ENCODE results near the gene SPTAN1.
"Not testable (repeated sequence)": the region's sequence is repeated elsewhere in the genome, so short reads cannot be mapped to it uniquely, and the experiment has no call there.

The SPTAN1 gene

DNA sequence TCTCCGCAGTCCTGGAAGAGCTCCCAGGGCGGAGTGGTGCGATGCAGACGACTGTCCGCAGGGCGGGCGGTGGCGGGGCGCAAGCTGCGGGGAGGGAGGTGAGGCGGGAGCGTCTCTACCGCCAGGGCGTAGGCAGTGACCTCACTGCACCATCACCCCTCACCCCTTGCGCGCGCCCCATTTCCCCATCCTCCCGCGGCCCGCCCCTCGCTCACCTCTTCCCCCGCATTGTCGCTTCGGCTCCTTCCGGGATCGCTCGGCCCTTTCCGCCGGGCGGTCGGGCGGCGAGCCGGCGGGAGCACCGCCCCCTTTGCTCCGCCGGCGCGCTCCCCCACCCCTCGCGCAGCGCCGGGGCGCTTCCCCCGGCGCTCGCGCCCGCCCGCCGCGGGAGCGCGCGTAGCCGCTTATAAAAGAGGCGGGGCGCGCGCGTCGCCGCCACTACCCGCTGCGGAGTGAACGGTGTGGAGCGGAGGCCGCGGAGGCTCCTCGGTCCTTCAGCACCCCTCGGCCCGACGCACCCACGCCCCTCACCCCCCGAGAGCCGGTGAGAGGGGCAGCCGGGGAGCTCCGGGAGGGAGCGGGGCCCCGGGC is at the start of gene SPTAN1:
TSS of gene SPTAN1 (plus strand) at position 435 of the 591 bp plus-strand sequence. CDS start 14,154 bp downstream, outside the sequence.
- DNase-seq (ENCODE audit: low read depth), result peak; percentile 87

DNA sequence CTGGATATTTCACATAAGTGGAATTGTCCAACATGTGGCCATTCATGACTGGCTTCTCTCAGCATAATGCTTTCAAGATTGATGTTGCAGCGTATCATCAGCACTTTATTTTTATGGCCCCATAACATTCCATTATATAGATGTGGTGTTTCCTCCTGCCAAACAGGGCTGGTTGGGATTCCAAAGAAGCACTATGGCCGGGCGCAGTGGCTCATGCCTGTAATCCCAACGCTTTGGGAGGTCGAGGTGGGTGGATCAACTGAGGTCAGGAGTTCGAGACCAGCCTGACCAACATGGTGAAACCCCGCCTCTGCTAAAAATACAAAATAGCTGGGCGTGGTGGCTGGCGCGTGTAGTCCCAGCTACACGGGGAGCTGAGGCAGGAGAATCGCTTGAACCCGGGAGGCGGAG is 49.0 kb upstream of the SPTAN1 start:
- DNase-seq (ENCODE audit: low read depth), result not testable (repeated sequence)

DNA sequence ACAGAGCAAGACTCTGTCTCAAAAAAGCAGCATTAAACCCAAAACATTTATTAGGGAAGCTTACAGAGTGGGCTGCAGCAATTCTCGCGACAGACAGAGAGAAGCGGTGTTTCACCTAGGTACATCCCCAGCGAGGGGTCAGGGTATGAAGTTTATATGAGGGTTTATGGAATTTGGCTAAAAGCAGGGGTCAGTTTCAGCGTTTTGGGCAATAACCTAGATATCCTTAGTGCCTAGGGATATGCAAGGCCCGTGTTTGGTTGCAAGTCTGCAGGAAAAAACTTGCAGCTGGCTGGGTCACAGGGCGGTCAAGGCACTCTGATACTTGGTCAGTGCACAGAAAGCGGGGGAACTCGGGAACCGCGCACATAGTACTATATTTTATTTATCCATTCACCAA is 48.5 kb upstream of the SPTAN1 start:
- no peak for DNase-seq (ENCODE audit: low read depth)

DNA sequence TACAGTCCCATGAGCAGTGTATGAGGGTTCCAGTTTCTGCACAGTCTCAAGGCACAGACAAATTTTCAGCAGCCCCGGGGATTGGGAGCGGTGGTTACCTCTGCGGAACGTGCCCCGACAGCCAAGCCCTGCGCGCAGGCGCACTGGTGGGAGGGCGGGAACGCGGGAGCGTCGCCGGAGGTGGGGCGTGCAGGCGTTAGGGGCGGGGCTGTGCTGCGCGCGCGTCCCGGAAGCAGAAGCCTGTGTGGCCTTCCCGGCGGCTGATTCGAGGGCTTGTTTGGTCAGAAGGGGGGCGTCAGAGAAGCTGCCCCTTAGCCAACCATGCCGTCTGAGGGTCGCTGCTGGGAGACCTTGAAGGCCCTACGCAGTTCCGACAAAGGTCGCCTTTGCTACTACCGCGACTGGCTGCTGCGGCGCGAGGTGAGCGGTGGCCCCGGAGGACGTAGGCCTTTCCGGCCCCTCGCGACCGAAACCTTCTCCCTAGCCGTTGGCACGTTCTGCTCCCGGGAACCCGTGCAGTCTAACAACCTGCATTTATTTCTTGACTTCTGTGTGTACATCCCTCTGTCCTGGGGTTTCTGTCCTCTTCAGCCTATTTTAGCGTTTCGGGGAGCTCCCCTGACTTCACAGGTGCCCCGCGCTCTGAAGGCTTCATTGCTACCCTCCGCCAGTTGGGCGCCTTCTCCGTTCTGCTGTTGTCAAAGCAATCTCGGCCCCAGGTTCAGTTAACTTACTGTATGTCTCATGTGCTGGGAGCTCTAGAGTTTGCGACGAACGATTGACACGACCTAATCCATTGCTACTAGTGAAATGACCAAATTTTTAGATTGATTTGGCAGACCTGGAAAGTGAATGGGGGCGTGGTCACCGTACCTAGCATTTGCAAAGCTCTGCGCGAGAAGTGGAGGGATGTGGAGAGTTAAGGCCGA is 47.6 kb upstream of the SPTAN1 start, which contains the start of gene GLE1:
TSS of gene GLE1 (plus strand) at position 235 of the 929 bp plus-strand sequence. CDS start at position 322, 87 bp downstream.
- peak; percentile 98 for DNase-seq (ENCODE audit: low read depth)

DNA sequence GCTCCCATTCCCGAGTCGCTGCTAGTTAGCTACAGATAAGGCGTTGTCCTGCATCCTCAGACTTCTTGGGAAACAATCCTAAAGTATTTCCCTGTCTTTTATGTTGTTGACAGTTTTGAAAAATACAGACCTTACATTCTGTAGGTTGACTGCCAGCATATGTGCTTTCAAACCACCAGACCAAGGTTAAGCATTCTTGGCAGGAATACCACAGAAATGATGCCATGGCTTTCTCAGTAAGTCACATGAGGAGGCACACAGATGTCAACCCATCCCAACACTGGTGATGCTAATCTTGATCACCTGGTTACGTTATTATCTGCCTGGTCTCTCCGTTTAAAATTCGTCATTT is 47.0 kb upstream of the SPTAN1 start:
- no peak for DNase-seq (ENCODE audit: low read depth)

DNA sequence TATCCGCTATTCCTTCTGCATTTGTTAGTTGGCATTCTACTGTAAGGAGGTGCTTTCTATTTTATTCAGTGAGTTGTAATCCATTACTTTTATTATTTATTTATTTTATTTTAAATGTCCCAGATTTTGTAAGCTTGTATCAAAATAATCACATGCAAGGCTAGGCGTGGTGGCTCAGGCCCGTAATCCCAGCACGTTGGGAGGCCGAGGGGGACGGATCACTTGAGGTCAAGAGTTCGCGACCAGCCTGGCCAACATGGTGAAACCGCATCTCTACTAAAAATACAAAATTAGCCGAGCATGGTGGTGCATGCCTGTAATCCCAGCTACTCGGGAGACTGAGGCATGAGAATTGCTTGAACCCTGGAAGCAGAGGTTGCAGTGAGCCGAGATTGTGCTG is 46.5 kb upstream of the SPTAN1 start:
- not testable (repeated sequence) for DNase-seq (ENCODE audit: low read depth)

DNA sequence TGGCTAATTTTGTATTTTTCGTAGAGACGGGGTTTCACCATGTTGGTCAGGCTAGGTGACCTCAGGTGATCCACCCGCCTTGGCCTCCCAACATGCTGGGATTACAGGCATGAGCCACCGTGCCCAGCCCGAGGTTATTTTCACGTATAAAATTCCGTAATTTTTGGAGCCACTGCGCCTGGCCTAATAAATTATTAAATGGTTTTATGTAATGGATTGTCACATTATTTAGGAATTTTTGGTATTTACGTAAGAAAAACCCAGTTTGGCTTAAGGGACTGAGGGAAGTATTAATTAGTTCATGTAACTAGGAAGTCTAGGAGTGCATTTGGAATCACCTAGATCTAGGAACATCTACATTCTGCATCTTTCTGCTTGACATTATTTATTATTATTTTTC is 39.6 kb upstream of the SPTAN1 start:
- no peak for DNase-seq (ENCODE audit: low read depth)

DNA sequence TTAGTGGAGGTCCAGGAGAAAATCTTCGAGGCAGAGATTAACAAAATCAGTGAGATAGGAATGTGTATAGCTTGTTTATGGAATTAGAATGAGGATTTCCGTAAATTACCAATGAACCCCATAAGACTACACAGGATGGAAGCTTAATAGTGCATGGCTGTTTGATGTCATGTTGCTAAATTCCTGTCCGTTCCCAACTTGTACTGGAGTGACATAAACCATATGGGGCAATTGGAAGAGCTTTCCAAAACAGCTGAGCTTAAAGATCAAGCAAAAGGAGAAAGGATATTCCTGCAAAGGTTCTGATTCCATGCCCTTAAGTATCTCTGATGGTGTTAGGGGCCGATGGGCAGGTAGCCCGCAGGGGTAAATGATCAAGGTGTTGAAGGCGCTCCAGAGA is 30.4 kb upstream of the SPTAN1 start:
- DNase-seq (ENCODE audit: low read depth), result no peak

DNA sequence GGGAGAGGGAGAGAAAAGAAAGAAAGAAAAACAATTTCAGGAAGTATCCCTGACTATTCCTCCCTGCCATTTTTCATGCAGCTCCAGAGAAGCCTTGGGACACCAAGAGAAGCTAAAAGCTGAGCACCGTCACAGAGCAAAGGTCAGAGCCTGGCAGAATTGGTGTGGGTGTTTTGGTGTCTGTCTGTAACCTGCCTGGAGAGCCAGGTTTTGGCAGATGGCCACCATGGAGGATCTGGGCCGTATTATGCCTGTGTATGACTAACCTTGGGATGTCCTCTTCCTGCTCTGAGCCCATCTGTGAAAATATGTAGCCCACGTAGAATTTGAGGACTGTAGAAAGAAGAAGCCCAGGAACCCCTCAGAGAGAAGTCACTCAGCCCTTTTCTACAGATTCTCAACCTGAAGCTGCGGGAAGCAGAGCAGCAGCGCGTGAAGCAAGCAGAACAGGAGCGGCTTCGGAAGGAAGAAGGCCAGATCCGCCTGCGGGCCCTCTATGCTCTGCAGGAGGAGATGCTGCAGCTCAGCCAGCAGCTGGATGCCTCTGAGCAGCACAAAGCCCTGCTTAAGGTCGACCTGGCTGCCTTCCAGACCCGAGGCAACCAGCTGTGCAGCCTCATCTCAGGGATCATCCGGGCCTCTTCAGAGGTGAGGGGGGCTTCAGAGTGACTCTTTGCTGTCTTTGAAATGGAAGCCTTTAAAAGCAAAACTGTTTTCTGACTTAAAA is 29.0 kb upstream of the SPTAN1 start:
- no peak for DNase-seq (ENCODE audit: low read depth)

DNA sequence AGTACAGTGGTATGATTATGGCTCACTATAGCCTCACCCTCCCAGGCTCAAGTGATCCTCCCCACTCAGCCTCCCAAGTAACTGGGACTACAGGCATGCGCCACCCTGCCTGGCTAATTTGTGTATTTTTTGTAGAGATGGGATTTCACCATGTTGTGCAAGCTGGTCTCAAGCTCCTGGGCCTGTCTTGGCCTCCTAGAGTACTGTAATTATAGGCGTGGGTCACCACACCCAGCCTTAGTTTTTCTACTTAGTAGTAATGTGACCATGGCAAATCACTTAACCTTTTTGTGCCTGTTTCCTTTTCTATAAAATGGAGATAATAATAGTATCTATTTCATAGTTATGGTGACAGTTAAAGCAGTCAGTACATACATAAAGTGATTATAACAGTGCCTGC is 25.7 kb upstream of the SPTAN1 start:
- DNase-seq (ENCODE audit: low read depth), result no peak

DNA sequence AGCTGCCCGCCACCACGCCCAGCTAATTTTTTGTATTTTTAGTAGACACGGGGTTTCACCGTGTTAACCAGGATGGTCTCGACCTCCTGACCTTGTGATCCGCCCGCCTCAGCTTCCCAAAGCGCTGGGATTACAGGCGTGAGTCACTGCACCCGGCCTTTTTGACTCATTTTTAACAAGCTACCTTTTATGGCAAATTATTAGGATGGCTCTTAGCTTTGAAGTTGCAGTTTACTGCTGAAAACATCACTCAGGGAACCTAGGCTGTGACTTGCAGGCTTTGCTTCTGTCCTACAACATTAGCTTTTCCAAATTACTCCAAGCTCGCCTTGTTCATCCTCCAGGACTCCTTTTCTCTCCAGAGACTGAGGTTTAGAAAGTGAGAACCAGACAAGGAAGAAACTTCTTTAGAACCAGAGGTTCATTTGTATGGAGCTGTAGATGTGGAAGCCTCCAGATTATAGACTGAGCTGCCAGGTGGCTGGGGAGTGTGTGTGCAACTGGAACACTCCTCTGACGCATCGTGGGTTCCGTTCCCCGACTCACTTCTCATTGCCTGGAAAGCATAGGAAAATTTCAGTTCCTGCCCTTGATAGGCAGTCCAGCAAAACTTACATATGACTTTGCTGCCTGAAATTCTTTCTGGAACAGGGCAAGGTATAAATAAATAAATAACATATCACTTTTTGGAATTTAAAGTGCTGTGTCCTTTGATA is 23.8 kb upstream of the SPTAN1 start:
- DNase-seq (ENCODE audit: low read depth), result no peak

DNA sequence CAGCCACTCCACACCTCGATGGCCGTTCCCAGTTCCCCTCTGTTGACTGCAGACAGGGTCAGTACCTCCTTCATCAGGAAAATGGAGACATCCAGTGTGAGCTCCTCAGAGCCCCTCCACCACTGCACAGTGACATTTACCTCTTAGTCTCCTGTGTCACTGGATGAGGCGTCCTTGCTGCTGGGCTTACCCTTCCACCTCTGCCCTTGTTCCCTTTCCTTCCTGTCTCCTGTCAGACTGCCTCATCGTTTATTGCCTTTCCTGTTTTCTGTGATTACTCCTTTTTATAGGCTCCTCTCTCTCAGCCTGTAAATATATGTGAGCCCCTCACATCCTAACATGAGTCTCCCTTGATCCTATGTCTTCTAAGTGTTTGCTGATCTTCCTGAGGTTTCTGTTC is 23.2 kb upstream of the SPTAN1 start:
- no peak for DNase-seq (ENCODE audit: low read depth)

DNA sequence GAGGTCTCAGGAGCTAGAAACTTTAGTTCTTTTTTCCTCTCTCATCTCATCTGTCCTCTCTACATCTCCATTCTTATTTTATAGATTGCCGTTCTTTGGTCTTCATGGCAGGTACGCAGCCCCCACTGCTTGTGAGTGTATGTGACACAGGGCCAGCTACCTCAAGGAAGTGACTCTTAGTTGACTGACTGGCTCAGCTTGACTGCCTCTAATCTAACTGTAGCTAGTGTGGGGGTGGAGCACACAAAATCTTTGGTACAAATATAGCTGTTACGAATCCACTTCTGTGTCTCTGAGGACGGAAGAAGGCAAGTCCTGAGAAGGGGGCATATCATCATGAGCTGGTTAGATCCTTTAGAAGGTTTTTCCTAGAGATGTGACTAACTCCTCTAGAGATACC is 19.8 kb upstream of the SPTAN1 start:
- no peak for DNase-seq (ENCODE audit: low read depth)

DNA sequence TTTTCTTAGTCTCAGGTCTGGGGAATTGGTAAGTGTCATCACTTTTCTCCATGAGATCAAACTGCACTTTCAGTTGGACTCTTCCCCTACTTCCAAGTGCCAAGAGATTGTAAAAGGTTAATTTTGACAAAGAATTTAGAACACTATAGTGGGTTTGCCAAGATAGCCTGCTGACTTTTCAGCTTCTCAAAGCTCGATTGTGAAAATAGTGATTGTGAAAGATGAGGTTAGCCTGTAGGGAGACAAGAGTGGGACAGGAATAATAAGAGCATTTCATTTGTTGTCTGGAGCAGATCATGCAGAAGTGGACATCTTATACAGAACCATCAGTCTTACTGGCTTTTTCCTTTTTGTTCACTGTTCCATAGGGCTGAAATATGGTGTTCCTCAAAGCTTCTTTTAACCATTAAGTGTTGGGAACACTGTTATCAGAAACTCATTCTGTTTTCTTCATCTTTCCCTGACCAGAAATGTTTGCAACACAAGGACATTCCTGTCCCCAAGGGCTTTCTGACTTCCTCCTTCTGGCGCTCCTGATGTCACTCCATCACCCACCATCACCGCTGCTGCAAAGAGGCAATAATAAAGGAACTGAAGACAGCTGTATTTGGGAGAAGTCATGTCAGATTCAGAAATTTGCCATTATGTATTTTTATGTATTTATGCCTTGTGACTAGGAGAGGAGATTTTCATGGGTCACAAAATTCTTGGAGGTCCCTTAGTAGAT is 11.6 kb upstream of the SPTAN1 start:
- DNase-seq (ENCODE audit: low read depth), result no peak

DNA sequence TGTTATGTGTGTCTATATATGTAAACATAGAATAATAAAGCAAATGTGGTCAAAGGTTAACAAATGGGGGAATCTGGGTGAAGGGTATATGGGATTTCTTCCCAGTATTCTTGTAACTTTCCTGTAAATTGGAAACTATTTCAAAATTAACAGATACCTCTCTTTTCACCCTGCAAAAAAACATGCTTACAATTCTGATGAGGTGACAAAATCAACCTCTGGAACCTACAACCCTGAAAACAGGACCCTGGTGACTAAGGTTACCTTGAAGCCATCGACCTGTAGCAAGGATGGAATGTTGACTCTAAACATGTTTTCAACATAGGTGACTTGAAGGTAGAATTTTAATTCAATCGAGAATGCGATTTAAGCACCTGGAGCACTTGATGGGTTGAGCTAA is 5.9 kb upstream of the SPTAN1 start:
- DNase-seq (ENCODE audit: low read depth), result no peak

DNA sequence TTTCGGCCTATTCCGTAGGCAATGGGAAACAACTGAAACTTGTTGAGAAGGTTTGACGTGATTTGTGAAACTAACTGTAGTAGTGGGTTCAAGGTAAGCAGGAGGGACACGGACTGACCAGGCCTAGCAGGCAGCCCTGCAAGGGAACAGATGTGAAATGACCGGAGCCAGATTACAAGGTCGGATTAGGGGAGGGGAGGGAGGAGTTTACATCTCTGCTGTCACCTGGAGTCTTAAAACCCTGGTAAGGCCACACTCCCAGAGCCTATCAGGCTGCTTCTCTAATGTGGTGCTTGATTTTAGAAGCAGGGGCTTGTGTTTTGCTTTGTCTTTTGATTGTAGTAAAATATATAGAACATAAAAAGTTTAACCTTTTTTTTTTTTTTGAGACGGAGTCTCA is 3.5 kb upstream of the SPTAN1 start:
- no peak for DNase-seq (ENCODE audit: low read depth)

DNA sequence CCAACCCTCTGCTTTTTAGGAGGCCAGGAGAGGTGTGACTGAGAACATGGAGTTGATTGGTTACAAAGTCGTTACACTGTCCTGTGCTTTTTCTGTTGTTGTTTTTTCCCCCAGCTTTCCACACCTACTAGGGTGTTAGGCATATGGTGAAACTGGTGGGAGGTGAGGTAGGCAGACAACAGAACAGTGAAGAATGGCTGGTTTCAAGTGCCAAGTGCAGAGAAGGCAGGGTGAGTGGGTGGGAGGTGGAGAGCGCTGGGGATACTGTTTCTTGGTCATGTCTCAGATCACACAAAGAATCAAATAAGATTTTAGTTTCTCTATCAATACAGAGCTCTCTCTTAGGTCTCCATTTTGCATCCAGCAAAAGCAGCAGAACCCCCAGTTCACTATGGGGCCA is 2.2 kb upstream of the SPTAN1 start:
- no peak for DNase-seq (ENCODE audit: low read depth)

DNA sequence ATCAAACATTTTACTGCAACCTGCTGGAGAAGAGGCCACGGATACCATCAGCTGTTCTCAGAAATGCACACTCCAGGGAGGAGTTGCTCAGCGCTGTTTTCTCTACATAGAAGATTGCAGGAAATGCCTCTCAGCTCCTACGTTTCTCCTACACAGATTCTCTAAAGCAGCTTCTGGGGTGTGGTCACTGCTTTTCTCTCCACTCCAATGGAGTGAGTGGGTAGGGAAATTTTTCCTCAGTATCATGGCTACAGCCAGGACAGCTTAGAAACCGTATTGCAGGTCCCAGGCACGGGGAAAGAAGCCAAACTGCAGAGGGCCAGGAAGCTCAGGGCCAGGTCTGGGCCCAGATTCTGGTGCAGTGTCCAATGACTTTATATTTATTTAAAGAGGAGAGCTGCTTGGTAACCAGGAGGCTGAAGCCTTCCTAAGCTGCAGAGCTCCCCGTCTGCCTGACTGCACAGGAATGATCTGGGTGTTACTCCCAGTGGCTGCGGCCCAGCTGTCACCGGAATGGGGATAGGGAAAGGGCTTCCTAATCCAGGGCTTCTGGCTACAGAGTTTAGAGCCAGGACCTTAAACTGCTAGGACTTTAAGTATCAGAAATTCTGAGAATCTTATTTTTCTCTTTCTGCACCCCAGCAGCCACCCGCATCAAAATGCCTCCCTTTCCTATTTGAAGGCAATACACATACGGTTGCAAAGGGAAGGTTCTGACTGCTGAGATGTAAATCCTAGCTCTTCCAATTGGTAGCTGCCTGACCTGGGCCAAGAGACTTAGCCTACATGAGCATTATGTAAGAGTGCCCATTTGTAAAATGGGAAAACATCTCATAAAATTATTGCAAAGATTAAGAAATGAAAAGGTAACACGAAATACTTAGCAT is 1.4 kb upstream of the SPTAN1 start:
- DNase-seq (ENCODE audit: low read depth), result no peak

DNA sequence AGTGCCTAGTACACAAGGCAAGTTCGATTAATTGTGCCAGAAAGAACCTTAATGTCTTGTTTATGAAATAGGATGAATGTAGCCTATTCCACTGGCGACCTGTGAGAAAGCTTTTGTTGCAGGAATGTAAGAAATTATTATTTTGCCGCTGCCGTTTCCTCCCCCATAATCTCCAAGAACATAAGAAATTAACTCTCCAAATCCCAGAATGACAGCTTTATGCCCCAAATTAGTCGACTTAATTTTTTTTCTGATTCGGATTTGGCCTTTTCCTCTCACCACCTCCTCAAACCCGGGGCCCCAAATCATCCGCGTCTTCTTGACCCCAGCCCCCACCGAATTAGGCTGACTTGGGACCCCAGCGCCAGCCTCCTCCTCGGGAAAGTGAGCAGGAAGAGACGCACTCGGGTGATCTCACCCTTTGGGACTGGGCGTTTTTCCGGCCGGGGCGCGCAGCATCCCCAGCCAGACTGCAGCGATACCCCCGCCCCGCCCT is 682 bp upstream of the SPTAN1 start:
- no peak for DNase-seq (ENCODE audit: low read depth)

DNA sequence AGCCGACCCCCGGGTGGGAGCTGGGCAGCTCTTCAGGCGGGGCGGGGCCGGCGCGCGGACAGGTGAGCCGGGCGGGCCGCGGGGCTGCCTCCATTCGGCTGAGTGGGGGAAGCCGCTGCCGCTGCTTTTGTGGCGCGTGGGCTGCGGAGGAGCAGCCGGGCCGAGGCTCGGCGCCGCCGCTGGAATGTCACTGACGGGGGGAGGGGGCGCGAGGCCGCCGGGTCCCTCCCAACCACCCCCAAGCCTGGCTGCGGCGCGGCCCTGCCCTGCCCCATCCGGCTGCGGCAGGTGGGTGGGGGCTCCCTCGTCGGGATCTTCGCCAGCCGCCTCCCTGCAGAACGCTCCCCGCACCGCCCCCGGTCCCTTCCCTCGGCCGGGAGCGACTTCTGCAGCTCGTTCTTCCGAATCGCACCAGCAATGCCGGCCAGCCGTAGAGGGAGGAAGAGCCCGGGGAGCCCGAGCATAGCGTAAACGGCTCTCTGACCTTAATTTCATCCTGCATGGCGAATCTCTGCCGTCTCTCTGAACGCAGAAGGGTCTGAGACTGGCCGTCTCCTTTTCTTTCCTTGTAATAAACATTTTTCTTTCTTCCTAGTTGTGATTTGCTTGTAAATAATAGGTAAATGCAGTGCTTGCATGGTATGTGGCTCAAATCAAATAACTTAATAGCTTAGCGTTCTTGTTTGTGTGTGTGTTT is 505 bp downstream of the SPTAN1 start:
- DNase-seq (ENCODE audit: low read depth), result peak; percentile 13
